Fibroblast of lung (primary cell): ENCODE measurements around the gene MYBPC1. TPM values are rescaled to one million over a fixed set of nuclear protein-coding genes. Genes with fewer than 3 reads are reported as not detected.

ENCODE experiments used
- DNase-seq, 2 donors: peaks; one replicate each; pipeline versions ENCODE4 v3.0.0 to v3.0.0-alpha.2; 2010; ENCODE audit warnings: low read depth in 2 of 2
- H2AFZ ChIP-seq: 2 replicates; pipeline ENCODE4 v1.5.1; 2012; ENCODE audit warnings: low read length, control low read depth, inconsistent platforms
- H3K27ac ChIP-seq: 2 replicates; pipeline ENCODE4 v1.5.1; 2011; ENCODE audit warnings: low read length, control low read depth; ENCODE audit not compliant: insufficient read depth
- H3K27me3 ChIP-seq: 2 replicates; pipeline ENCODE4 v1.5.1; 2011; ENCODE audit warnings: mild to moderate bottlenecking, low read length; ENCODE audit not compliant: control insufficient read depth, insufficient read depth
- H3K36me3 ChIP-seq: 2 replicates; pipeline ENCODE4 v1.5.1; 2011; ENCODE audit warnings: low read length; ENCODE audit not compliant: control insufficient read depth, insufficient read depth
- H3K4me1 ChIP-seq: 2 replicates; pipeline ENCODE4 v1.5.1; 2011; ENCODE audit warnings: low read length; ENCODE audit not compliant: control insufficient read depth, insufficient read depth; ENCODE audit errors: extremely low read depth
- H3K4me2 ChIP-seq: 2 replicates; pipeline ENCODE4 v1.5.1; 2011; ENCODE audit warnings: low read length, control low read depth; ENCODE audit not compliant: insufficient read depth; ENCODE audit errors: extremely low read depth
- H3K4me3 ChIP-seq, 4 experiments: fragments of 200-600 bp in 1 of 4; sonication (generic) in 1 of 4; replicated peaks in 1 of 4; 2 replicates each; pipeline ENCODE4 v1.5.1; 2011 to 2016; ENCODE audit warnings: low read length in 4 of 4, low read depth in 3 of 4, mild to moderate bottlenecking in 3 of 4, control low read depth in 2 of 4, inconsistent platforms in 1 of 4, mixed read lengths in 1 of 4; ENCODE audit not compliant: insufficient read depth in 1 of 4; ENCODE audit errors: control extremely low read depth in 1 of 4
- H3K79me2 ChIP-seq: 2 replicates; pipeline ENCODE4 v1.5.1; 2012; ENCODE audit warnings: mild to moderate bottlenecking, low read length, inconsistent platforms; ENCODE audit not compliant: control insufficient read depth, insufficient read depth
- H3K9ac ChIP-seq: 2 replicates; pipeline ENCODE4 v1.5.1; 2011; ENCODE audit warnings: mild to moderate bottlenecking, low read length, control low read depth; ENCODE audit not compliant: insufficient read depth
- H3K9me3 ChIP-seq: 2 replicates; pipeline ENCODE4 v1.5.1; 2012; ENCODE audit warnings: low read depth, low read length; ENCODE audit not compliant: control insufficient read depth, insufficient read depth
- H4K20me1 ChIP-seq: 2 replicates; pipeline ENCODE4 v1.5.1; 2011; ENCODE audit warnings: low read length; ENCODE audit not compliant: control insufficient read depth, insufficient read depth; ENCODE audit errors: extremely low read depth
- EZH2 ChIP-seq: IDR thresholded peaks from 2 replicates; pipeline ENCODE4 v1.5.1; 2012; ENCODE audit warnings: low read length, control low read depth, mild to moderate bottlenecking; ENCODE audit errors: missing control alignments
- polyA minus RNA-seq: library from RNA; depleted of rRNA, polyadenylated mRNA; stranded (reverse); fragments of >200 nt; gene quantifications from 2 replicates; pipeline ENCODE4 v1.2.3, GENCODE V29; 2011; ENCODE audit warnings: low replicate concordance
- polyA plus RNA-seq, 2 donors: library from polyadenylated mRNA; depleted of rRNA in 1 of 2; stranded (reverse) in 1 of 2; unstranded in 1 of 2; fragments of >200 nt; gene quantifications; 2 replicates each; pipeline ENCODE4 v1.2.1, GENCODE V29; 2011 to 2012; ENCODE audit warnings: missing spikeins in 1 of 2
- total RNA-seq: library from RNA; depleted of rRNA; stranded (reverse); fragments of >200 nt; gene quantifications from 2 replicates; pipeline ENCODE4 v1.2.1, GENCODE V29; 2014
- TF ChIP-seq, protein P1 (sequence below), 2 donors: IDR thresholded peaks in 1 of 2; conservative IDR thresholded peaks in 1 of 2; 1 replicate in 1 of 2; 2 replicates in 1 of 2; pipeline ENCODE4 v1.5.1; 2011 to 2012; ENCODE audit warnings: low read length in 2 of 2, control low read depth in 1 of 2, inconsistent platforms in 1 of 2, low read depth in 1 of 2, mild to moderate bottlenecking in 1 of 2

The MYBPC1 gene, protein sequence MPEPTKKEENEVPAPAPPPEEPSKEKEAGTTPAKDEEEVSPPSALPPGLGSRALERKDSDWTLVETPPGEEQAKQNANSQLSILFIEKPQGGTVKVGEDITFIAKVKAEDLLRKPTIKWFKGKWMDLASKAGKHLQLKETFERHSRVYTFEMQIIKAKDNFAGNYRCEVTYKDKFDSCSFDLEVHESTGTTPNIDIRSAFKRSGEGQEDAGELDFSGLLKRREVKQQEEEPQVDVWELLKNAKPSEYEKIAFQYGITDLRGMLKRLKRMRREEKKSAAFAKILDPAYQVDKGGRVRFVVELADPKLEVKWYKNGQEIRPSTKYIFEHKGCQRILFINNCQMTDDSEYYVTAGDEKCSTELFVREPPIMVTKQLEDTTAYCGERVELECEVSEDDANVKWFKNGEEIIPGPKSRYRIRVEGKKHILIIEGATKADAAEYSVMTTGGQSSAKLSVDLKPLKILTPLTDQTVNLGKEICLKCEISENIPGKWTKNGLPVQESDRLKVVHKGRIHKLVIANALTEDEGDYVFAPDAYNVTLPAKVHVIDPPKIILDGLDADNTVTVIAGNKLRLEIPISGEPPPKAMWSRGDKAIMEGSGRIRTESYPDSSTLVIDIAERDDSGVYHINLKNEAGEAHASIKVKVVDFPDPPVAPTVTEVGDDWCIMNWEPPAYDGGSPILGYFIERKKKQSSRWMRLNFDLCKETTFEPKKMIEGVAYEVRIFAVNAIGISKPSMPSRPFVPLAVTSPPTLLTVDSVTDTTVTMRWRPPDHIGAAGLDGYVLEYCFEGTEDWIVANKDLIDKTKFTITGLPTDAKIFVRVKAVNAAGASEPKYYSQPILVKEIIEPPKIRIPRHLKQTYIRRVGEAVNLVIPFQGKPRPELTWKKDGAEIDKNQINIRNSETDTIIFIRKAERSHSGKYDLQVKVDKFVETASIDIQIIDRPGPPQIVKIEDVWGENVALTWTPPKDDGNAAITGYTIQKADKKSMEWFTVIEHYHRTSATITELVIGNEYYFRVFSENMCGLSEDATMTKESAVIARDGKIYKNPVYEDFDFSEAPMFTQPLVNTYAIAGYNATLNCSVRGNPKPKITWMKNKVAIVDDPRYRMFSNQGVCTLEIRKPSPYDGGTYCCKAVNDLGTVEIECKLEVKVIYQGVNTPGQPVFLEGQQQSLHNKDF
- total RNA-seq = not detected in 2 replicates
- not detected in 2 replicates for polyA plus RNA-seq
- not detected in 2 replicates for polyA plus RNA-seq (2012)
- polyA minus RNA-seq = not detected in 2 replicates

DNA sequence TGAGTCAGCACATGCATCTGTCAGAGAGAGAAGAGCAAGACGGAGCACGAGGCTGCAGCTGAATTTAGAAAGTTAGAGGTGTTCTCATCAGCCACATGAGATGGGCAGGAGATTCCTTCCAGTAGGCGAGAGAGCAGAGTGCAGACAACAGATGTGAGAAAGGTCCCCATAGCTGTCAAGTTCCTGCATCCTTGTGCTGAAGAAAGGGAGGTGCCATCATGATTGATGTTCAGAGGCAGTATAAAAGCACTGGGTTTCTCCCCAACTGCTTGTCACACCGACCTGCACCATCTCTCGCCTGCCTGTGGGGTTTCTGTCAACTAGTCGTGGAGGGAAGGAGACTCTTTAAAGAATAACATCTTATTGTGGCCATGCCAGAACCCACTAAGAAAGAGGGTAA is at the start of gene MYBPC1:
Gene MYBPC1 (plus strand): TSS at position 272 of the 400 bp plus-strand sequence. CDS start 100 bp downstream, at position 372.
- no peak for DNase-seq
- Histone ChIP-seq H3K4me1 (no peaks in the 10 kb centered on the region), H3K4me2 (no peak within 1 kb of the TSS), H3K9me3 (no peaks in the 10 kb centered on the region), H2AFZ (no peak within 1 kb of the TSS), H3K36me3 (no peaks in the 10 kb centered on the region), H4K20me1 (no peaks in the 10 kb centered on the region), H3K79me2 (no peaks in the 10 kb centered on the region), H3K27ac (no peak within 1 kb of the TSS), H3K27me3 (no peaks in the 10 kb centered on the region), H3K9ac (no peak within 1 kb of the TSS), H3K4me3 (no peak within 1 kb of the TSS)
- no peak for TF ChIP-seq EZH2
- TF ChIP-seq, protein P1, sequence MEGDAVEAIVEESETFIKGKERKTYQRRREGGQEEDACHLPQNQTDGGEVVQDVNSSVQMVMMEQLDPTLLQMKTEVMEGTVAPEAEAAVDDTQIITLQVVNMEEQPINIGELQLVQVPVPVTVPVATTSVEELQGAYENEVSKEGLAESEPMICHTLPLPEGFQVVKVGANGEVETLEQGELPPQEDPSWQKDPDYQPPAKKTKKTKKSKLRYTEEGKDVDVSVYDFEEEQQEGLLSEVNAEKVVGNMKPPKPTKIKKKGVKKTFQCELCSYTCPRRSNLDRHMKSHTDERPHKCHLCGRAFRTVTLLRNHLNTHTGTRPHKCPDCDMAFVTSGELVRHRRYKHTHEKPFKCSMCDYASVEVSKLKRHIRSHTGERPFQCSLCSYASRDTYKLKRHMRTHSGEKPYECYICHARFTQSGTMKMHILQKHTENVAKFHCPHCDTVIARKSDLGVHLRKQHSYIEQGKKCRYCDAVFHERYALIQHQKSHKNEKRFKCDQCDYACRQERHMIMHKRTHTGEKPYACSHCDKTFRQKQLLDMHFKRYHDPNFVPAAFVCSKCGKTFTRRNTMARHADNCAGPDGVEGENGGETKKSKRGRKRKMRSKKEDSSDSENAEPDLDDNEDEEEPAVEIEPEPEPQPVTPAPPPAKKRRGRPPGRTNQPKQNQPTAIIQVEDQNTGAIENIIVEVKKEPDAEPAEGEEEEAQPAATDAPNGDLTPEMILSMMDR (conservative IDR thresholded peaks at IDR 0.05 in 1 of 2, IDR thresholded peaks at IDR 0.05 in 1 of 2; ENCODE audit: low read depth in 1 of 2, low read length in 2 of 2) = no peak

DNA sequence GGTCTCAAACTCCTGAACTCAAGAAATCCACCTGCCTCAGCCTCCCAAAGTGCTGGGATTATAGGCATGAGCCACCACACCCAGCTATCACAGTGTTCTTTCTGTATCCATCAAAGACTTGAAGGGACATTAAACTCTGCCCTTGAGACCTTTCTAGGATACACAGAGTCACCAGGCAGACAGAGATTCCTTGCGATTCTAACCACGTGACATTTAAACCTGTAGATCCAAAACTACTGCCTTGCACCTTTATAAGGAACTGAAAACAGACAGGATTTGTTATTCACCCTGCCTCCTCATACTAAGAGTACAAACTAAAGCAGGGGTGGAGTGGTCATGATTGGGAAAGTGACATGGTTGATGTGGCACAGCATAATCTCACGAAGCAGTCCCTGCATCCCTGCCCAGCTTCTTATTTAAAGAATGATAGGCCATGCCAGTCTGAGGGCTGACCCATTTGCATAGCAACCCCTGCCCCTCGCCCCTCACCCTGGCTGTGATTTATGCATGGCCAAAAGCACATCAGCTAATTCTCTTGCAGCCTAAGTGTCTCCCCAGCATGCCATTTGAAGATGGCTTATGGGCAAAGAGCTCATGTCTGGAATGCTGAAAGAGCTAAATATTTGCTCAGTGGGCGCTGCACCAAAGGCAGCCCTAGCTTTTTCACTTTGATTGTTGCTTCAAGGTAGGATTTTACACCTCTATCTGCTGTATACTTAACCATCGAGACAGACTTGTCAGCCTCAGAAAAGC is 43.2 kb upstream of the MYBPC1 start:
- H3K9me3 ChIP-seq = no peaks in the 10 kb centered on the region
- H3K79me2 ChIP-seq = no peaks in the 10 kb centered on the region
- H3K36me3 ChIP-seq = no peaks in the 10 kb centered on the region
- H2AFZ ChIP-seq = no peak overlapping the region
- no peak overlapping the region for H3K27ac ChIP-seq
- H4K20me1 ChIP-seq = no peaks in the 10 kb centered on the region
- no peaks in the 10 kb centered on the region for H3K27me3 ChIP-seq
- no peak overlapping the region for H3K4me2 ChIP-seq
- TF ChIP-seq, protein P1 (conservative IDR thresholded peaks at IDR 0.05 in 1 of 2, IDR thresholded peaks at IDR 0.05 in 1 of 2; ENCODE audit: low read depth in 1 of 2, low read length in 2 of 2) = no peak
- no peak for TF ChIP-seq EZH2
- no peaks in the 10 kb centered on the region for H3K4me1 ChIP-seq
- no peak overlapping the region for H3K4me3 ChIP-seq
- no peak overlapping the region for H3K9ac ChIP-seq
- no peak for DNase-seq
